Activated CD4-positive, alpha-beta T cell treated with anti-CD3 and anti-CD28 coated beads for 48 hours (primary cell): ENCODE results near the gene RSL1D1.
"Not testable (repeated sequence)": the region's sequence is repeated elsewhere in the genome, so short reads cannot be mapped to it uniquely, and the experiment has no call there.

Experiments used
- DNase-seq: peaks from one replicate; pipeline ENCODE4 v3.0.0-alpha.2; 2020

RSL1D1 gene

DNA sequence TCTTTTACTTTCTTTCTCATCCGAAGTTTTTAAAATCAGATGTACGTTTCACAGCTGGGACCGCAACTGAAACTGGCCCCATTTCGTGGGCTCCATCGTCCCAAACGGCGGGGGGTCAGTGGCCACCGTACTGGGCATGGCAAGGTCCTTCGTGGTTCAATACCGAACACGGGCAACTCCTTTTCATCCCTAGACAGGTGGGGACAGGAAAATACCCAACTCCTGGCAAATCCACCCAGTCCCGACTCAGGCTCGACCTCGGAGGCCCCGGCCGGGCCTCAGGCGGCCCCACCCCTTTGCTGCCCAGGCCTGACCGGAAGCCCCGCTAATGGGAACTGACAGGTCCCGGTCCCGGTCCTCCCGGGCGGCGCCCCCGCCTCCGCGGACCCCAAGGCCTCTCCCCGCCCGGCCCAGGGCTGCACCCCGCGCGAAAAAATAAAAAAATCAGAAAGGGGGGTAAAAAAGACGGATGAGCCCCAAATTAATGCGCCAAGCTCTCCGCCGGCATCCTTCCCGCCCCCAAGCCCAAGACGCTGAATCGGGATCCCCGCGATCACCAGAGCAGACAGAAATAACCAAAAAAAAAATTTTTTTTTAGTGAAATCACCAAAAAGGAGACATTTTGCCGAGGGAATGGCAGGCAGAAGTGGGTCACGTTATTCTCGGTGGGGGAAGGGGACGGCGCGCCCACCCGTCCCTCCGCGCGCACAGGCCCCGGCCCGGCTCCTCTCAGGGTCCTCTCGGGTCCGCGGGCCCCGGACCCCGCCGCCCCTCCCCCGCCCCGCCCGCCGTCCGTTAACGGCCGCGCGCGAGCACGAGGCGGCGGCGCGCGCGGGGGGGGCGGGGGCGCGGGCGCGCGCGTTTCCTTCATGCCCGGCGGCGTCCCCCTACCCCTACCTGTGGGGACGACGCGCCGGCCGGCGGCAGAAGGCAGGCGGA lies 54.8 kb downstream of the RSL1D1 start:
- DNase-seq: peak; percentile 34

DNA sequence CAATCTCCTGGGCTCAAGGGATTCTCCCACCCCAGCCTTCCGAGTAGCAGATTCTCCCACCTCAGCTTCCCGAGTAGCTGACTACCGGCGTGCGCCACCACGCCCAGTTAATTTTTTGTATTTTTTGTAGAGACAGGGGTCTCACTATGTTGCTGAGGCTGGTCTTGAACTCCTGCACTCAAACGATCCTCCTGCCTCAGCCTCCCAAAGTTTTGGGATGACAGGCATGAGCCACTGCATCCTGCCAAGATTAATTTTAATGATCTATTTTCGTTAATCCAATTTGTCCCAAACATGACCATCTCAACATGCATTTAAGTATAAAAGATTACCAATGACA lies 55.5 kb downstream of the RSL1D1 start:
- no peak for DNase-seq

DNA sequence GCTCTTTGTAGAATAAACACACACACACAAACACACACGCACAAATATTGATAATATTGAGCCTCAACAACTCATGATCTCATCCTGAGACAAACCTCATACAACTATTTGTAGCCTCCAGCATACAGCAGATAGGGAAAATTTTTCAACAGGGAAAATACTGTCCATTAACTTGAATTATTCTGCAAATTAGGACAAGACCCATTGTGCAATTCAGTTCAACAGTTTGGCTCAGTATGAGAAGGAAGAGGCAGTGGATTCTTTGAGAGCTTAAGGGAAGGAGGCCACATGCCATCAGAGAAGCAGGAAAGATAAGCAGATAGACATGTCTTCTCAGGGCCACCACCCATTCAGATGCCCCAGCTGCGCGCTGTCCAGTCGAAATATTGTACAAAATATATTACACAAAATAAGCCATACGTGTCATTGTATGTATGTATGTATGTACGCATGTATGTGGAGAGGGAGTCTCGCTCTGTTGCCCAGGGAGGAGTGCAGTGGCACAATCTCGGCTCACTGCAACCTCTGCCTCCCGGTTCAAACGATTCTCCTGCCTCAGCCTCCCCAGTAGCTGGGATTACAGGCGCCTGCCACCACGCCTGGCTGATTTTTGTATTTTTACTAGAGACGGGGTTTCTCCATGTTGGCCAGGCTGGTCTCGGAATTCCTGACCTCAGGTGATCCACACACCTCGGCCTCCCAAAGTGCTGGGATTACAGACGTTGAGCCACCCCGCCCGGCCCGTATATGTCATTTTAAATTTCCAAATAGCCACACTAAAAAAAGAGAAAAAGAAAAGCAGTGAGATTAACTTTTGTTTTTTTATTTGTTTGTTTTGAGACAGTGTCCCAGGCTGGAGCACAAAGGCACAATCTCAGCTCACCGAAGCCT lies 56.1 kb downstream of the RSL1D1 start:
- no peak for DNase-seq

DNA sequence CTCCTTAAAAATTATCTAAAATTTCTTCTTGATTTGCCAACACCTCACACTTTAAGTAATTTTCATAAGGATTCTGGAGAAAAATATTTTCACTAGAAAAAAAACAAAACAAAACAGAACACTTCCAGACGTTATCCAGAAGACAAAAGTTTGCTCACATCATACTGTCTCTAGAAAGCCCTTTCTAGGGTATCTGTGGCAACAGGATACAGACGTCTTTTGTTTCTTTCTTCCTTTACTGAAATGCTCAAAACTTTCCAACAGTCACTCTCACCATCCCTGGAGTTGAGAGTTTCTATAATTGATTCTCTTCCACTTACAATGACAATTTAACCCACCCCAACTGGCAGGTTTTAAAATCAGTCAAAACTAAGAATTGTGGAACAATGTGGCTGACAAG lies 56.9 kb downstream of the RSL1D1 start:
- no peak for DNase-seq

DNA sequence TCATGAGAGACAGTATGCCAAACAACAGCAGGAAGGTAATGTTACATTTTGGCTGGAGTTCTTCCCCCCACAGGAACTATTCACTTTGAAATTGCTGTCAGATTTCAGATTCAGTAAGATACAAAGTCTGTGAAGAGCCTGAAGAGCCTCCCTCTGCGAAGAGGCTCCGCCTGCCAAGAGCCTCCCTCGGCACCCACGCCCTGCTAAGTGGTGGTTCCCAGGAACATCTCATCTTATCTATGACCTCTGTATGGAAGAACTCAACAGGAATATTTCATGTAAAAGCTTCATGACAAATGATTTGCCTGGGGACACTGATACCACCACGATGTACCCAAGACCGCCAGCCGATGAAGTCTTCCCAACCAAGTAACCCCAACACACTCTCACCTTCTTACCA lies 57.5 kb downstream of the RSL1D1 start:
- DNase-seq: no peak

DNA sequence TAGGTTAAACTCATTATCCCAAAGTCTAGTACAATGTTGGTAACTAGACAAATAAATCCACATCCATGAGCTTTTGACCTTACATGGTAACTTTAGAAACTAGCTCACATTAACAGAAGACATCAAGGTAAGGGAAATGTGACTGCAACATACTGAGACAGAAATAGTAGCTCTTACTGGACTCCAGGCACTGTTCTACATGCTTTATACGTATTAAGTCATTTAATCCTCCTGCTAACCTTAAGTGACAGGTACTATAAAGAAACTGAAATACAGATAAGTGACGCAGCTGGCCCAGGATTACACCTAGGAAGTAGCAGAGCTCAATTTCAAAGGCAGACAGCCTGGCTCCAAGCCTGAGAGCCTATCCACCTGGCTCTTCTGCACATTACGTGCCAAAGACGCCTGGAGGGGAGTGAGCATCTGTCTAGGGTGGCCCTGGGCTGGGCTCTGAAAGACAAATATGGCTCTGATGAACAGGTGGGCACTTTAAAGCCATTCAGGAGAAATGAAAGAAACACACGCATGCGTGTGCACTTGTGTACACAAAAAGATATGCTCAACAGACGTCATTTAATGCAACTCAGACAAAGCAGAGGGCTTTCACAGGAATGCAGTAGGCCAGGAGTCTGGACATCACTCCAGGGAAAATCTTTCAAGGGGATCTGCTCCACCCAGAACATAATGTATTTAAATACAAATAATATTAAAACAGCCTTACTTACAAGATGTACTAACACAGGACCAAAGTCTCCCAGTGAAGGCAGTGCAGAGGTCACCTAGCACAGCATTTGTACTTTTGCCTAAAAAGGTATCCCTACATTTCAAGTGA lies 58.7 kb downstream of the RSL1D1 start:
- DNase-seq: peak; percentile 32

DNA sequence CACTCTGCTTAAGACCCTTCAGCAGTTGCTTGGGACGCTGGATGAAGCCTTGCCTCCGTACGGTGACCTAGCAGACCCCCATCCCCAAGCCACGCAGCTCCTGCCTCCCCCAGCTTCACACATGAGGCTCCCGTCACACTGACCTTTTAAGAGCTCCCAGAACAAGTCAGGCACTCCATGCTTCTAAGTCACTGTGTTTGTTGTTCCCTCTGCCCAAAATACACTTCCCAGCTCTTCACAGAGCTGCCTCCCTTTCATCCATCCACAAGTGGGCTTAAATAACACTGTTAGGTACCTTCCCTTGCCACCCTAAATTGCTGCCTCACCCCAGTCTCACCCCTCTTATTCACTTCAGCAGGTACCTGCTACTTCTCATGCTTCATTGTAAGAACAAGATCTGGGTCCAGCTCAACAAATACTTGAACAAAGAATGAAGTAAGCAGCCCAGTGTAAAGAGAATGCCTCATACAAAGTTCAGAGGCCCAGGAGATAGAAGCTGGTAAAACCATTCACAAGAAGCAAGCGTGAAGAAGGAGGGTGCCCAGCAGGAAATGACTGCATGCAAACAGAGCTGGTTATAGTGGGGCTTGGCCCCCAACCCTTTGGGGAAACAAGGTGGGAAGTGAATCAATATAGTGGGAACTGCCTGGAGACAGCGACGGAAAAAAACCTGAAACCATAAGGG lies 60.1 kb downstream of the RSL1D1 start:
- DNase-seq: no peak

DNA sequence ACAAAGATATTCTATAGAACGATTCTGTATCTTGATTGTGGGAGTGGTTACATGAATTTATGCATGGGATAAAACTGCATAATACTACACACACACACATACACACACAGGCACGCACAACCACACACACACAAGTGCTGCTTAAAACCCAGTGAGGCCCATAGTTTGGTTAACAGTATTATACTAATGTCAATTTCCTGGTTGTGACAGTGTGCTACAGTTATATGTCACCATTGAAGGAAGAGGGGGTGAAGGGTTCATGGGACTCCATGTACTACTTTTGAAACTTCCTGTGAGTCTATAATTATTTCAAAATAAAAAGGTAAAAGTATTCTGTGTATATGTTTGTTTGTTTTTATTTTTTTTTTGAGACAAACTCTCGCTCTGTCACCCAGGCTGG lies 62.4 kb downstream of the RSL1D1 start:
- DNase-seq: no peak

DNA sequence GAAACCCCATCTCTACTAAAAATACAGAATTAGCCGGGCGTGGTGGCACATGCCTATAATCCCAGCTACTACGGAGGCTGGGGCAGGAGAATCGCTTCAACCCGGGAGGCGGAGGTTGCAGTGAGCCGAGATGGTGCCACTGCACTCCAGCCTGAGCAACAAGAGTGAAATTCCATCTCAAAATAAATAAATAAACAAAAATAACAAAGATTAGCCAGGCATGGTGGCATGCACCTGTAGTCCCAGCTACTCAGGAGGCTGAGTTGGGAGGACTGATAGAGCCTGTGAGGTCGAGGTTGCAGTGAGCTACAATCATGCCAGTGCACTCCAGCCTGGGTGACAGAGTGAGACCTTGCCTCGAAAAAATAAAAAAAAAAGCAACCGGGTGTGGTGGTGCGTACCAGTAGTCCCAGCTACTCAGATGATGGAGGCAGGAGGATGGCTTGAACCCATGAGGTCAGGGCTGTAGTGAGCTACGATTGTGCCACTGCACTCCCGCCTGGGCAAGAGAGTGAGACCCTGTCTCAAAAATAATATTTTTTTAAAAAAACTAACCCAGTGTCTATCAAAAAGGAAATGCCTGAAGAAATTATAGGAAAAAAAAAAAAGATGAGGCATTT lies 66.3 kb downstream of the RSL1D1 start:
- DNase-seq: not testable (repeated sequence)

DNA sequence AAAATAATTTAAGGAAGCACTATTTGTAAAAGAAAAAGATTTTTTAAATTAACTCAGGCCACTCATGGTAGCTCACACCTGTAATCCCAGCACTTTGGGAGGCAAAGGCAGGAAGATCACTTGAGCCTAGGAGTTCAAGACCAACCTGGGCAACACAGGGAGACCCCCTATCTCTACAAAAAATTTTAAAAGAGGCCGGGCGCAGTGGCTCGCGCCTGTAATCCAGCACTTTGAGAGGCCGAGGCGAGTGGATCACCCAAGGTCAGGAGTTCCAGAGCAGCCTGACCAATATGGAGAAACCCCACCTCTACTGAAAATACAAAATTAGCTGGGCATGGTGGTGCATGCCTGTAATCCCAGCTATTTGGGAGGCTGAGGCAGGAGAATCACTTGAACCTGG lies 67.0 kb downstream of the RSL1D1 start:
- not testable (repeated sequence) for DNase-seq

DNA sequence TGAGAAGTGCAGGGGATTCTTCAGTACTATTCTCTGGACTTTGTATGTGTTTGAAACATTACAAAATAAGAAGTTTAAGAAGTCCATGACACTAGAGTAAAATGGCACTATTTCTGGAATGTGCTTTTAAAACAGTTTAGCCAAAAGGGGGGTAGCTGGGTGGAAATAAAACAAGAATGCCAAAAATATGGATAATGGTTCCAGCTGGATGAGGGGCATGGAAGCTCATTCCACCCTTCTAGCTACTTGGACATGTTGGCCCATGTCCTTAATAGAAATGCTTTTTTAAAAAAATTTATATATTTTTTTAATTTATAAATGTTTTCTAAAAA lies 67.3 kb downstream of the RSL1D1 start:
- no peak for DNase-seq
